ENCODE results near the gene CARHSP1.
"Not testable (repeated sequence)": the region's sequence is repeated elsewhere in the genome, so short reads cannot be mapped to it uniquely, and the experiment has no call there.

CARHSP1 gene

DNA sequence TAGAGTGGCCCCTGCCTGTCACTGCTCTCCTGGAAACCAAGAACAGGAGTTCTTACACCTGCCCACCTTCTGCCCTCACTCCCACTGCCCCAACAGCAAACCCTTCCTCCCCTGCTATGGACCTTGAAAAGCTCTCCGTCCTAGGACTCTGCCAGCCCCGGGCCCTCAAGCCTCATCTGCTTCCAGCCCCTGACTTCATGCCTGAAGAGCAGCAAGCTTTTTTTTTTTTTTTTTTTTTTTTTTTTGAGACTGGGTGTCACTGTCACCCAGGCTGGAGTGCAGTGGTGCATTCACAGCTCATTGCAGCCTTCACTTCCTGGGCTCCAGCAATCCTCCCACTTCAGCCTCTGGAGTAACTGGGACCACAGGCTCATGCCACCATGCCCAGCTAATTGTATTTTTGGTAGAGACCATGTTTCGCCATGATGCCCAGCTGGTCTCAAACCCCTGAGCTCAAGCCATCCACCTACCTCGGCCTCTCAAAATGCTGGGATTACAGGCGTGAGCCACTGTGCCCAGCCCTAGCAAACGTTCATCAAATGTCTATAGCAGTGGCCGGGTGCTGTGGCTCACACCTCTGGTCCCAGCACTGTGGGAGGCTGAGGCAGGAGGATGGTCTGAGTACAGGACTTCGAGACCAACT lies 16.9 kb downstream of the CARHSP1 start:
- Histone ChIP-seq H3K27ac (ENCODE audit: low read depth, low read length) (no peak overlapping the region), H3K9ac (ENCODE audit: low read depth, low read length) (no peak overlapping the region), H3K9me3 (ENCODE audit: control insufficient read depth, insufficient read depth, low read length) (no peaks in the 10 kb centered on the region), H3K4me1 (ENCODE audit: control insufficient read depth, insufficient read depth, low read length) (peaks cover 7% of the 10 kb centered on the region; the same call in 1 of the 2 replicates), H3K4me3 (ENCODE audit: low read depth, low read length) (no peak overlapping the region), H3K36me3 (ENCODE audit: control insufficient read depth, insufficient read depth, low read length) (peaks cover 91% of the 10 kb centered on the region), H3K27me3 (ENCODE audit: control insufficient read depth, insufficient read depth, low read length) (no peaks in the 10 kb centered on the region)

DNA sequence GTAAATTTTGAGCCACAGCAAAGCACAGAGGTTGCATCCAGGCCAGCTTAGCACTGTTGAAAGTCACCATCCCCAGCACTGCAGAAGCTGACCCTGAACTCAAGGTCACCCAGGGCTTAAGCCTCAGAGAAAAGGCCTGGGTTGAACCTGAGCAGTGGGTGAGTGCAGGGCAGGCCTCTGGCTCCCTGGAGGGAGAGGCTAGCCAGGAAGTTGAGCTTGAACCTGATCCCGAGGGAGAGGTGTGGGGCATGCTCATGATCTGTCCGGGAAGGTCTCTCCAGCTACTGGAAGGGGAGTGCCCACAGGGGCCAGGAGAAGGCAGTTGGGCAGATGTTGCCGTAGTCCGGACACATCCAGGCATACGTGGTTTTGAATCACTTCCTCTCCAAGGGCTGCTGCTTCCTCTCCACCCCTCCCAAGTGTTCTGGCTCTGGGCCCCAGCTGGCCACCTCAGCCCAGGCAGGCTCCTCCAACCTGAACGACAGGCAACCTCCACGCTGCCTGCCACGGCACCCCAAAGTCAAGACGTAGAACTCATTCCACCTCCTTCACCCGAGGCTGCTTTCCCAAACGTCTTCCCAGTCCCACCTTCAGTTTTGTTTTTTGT lies 18.4 kb downstream of the CARHSP1 start:
- Histone ChIP-seq H3K4me1 (ENCODE audit: control insufficient read depth, insufficient read depth, low read length) (peaks cover 7% of the 10 kb centered on the region; the same call in 1 of the 2 replicates), H3K9ac (ENCODE audit: low read depth, low read length) (no peak overlapping the region), H3K36me3 (ENCODE audit: control insufficient read depth, insufficient read depth, low read length) (peaks cover 82% of the 10 kb centered on the region), H3K27me3 (ENCODE audit: control insufficient read depth, insufficient read depth, low read length) (no peaks in the 10 kb centered on the region), H3K9me3 (ENCODE audit: control insufficient read depth, insufficient read depth, low read length) (no peaks in the 10 kb centered on the region), H3K4me3 (ENCODE audit: low read depth, low read length) (no peak overlapping the region), H3K27ac (ENCODE audit: low read depth, low read length) (no peak overlapping the region)

DNA sequence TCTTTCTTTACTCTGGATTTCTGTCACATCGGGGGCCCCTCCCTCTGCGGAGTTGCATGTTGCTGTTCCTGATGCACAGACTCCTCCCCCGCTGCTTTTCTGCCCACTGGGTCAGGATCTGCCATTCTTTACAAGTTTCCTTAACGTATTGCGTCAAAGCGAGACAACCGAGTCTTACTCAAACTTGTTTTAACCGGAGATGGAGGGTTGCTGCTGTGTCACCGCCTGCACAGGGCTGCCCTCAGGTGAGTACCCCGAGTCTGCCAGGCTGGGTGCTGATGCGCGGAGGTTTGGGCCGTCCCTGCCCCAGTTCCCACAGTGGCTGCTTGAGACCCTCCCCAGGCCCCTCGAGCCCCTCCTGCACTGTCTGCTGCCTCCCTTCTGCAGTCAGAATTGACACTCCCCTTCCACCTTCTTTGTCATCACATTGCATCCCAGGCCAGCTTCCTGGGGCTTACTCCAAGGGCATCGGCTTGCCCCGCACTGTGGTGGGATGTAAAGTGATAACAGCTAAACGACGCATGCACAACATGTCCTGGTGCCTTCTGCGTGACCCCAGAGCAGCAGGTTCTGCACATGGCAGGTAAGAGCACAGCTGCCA lies 19.3 kb downstream of the CARHSP1 start:
- Histone ChIP-seq H3K36me3 (ENCODE audit: control insufficient read depth, insufficient read depth, low read length) (peaks cover 73% of the 10 kb centered on the region), H3K4me1 (ENCODE audit: control insufficient read depth, insufficient read depth, low read length) (peaks cover 7% of the 10 kb centered on the region; the same call in 1 of the 2 replicates), H3K27ac (ENCODE audit: low read depth, low read length) (peak overlapping the region; percentile 24), H3K9ac (ENCODE audit: low read depth, low read length) (no peak overlapping the region), H3K27me3 (ENCODE audit: control insufficient read depth, insufficient read depth, low read length) (no peaks in the 10 kb centered on the region), H3K9me3 (ENCODE audit: control insufficient read depth, insufficient read depth, low read length) (no peaks in the 10 kb centered on the region), H3K4me3 (ENCODE audit: low read depth, low read length) (no peak overlapping the region)

DNA sequence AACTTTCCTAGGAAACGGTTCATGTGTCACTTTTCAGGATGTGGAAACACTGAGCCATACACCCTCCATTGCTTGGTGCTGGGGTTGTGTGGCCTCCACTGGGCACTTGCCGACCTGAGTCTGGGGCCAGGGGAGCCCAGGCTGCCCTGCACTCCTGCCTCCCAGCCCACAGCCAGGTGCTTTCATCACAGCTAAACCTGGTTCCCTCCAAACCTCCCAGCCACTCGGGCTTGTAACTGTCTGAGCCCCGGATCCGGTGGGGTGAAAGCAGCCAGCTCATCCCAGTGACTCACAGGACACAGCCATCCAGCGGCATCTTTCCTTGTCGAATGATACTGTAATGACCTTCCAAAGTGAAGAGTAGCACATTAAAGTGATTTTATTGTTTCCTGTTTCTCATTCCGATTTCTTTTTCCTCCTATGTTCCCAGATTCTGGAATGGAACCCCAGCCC lies 19.8 kb downstream of the CARHSP1 start:
- Histone ChIP-seq H3K4me1 (ENCODE audit: control insufficient read depth, insufficient read depth, low read length) (peaks cover 7% of the 10 kb centered on the region; the same call in 1 of the 2 replicates), H3K36me3 (ENCODE audit: control insufficient read depth, insufficient read depth, low read length) (peaks cover 67% of the 10 kb centered on the region), H3K9ac (ENCODE audit: low read depth, low read length) (no peak overlapping the region)

DNA sequence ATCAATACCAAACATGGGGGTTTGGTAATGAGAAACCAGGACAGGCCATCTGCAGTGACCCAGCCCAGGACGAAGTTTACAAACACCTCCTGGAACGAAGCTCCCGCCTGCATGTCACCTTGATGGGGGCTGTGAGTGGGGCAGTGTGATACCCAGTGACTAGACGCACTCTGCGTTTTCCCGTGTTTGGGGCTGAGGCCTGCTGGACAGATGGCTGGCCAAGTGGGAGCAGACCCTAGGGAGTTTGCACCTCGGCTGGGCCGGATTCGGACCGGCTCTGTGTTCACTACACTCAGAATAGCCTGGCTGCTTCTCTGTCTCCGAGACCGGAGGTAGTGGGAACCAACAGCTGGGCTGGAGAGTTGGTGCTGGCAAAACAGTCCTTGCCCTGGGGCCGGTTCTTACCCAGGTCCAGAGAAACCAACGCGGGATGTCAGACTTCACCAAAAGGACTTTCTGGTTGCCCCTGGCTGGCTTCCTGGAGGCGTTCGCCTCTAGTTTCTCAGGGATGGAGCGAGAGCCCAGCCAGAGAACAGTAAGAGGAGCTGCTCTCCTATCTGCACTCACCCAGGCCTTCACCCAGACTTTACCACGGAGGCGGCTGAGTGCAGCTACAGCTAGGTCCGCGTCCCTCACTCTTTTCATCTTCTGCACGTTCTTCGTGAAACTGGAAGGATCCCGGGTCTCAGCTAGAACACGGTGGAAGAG lies 20.4 kb downstream of the CARHSP1 start:
- peaks cover 62% of the 10 kb centered on the region for H3K36me3 ChIP-seq (ENCODE audit: control insufficient read depth, insufficient read depth, low read length)
- no peak overlapping the region for H3K4me3 ChIP-seq (ENCODE audit: low read depth, low read length)
- H3K9me3 ChIP-seq (ENCODE audit: control insufficient read depth, insufficient read depth, low read length) = no peaks in the 10 kb centered on the region
- peak overlapping the region; percentile 48 for H3K27ac ChIP-seq (ENCODE audit: low read depth, low read length)
- peaks cover 4% of the 10 kb centered on the region; the same call in 1 of the 2 replicates for H3K4me1 ChIP-seq (ENCODE audit: control insufficient read depth, insufficient read depth, low read length)
- no peak overlapping the region for H3K9ac ChIP-seq (ENCODE audit: low read depth, low read length)
- H3K27me3 ChIP-seq (ENCODE audit: control insufficient read depth, insufficient read depth, low read length) = no peaks in the 10 kb centered on the region

More for the DNA sequence above, 19.8 kb downstream of the CARHSP1 start:
- no peaks in the 10 kb centered on the region for H3K9me3 ChIP-seq (ENCODE audit: control insufficient read depth, insufficient read depth, low read length)
- peak overlapping the region; percentile 48 for H3K27ac ChIP-seq (ENCODE audit: low read depth, low read length)
- H3K27me3 ChIP-seq (ENCODE audit: control insufficient read depth, insufficient read depth, low read length) = no peaks in the 10 kb centered on the region
- no peak overlapping the region for H3K4me3 ChIP-seq (ENCODE audit: low read depth, low read length)

DNA sequence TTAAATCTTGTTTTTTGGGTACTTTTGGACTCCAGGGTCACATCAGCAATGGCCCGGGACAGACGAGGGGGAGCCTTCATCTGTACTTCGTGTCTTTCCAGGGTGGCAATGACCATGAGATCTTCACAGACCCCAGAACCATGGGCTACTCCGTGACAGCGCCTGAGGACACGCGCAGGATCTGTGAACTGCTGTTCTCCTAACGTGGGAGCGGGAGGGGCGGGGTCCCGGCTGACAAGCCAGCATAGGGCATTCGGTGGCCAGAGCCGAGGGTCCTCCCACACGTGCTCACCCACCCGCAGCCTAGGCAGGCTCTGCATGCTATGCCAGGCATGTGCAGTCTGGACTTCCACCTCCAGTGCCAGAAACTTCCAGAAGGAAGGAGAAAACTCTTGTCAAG lies 21.2 kb downstream of the CARHSP1 start:
- Histone ChIP-seq H3K27me3 (ENCODE audit: control insufficient read depth, insufficient read depth, low read length) (no peaks in the 10 kb centered on the region), H3K27ac (ENCODE audit: low read depth, low read length) (no peak overlapping the region), H3K9me3 (ENCODE audit: control insufficient read depth, insufficient read depth, low read length) (no peaks in the 10 kb centered on the region), H3K4me1 (ENCODE audit: control insufficient read depth, insufficient read depth, low read length) (peaks cover 3% of the 10 kb centered on the region; the same call in 1 of the 2 replicates), H3K4me3 (ENCODE audit: low read depth, low read length) (no peak overlapping the region), H3K36me3 (ENCODE audit: control insufficient read depth, insufficient read depth, low read length) (peaks cover 55% of the 10 kb centered on the region), H3K9ac (ENCODE audit: low read depth, low read length) (no peak overlapping the region)

DNA sequence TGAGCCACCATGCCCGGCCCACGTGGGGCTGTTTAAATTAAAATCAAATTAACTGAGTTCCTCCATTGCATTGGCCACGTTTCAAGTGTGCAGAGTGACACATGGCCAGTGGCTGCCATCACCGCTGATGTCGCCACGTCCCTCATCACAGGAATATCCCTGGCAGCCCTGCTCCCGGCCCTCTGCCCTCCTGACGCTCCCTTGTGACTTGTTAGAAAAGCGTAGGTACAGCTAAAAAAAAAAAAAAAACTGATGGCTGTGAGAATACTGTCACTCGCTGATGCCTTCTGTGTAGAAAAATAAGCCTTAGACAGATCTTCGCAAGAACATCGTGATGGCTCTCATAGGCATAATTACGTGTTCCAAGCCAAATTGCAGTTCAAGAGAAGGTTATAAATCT lies 21.7 kb downstream of the CARHSP1 start:
- Histone ChIP-seq H3K4me1 (ENCODE audit: control insufficient read depth, insufficient read depth, low read length) (peaks cover 3% of the 10 kb centered on the region; the same call in 1 of the 2 replicates), H3K36me3 (ENCODE audit: control insufficient read depth, insufficient read depth, low read length) (peaks cover 50% of the 10 kb centered on the region), H3K27ac (ENCODE audit: low read depth, low read length) (no peak overlapping the region)

DNA sequence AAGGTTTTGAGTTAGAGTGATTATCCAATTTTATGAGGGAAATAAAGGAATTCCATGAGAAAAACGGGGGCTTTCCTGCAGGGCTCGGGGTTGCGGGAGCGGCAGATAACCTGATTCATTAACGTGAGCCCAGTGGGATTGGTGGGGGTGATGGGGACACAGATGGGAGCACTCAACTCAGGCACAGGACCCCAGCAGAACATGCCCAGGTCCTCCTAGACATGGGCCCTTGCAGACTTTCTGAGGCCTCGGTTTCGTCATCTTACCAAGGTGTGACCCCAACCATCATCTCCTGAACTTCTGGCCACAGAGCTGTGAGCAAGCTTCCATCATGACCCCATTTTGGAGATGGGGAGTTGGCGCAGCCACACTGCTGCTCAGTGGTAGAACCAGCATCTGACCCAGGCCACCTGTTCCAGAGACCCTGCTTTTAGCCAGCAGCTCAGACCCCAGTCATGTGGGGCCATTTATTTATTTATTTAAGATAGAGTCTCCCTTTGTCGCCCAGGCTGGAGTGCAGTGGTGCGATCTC lies 22.3 kb downstream of the CARHSP1 start:
- H3K36me3 ChIP-seq (ENCODE audit: control insufficient read depth, insufficient read depth, low read length) = peaks cover 43% of the 10 kb centered on the region
- peaks cover 3% of the 10 kb centered on the region; the same call in 1 of the 2 replicates for H3K4me1 ChIP-seq (ENCODE audit: control insufficient read depth, insufficient read depth, low read length)
- H3K9ac ChIP-seq (ENCODE audit: low read depth, low read length) = no peak overlapping the region
- H3K9me3 ChIP-seq (ENCODE audit: control insufficient read depth, insufficient read depth, low read length) = no peaks in the 10 kb centered on the region
- H3K27ac ChIP-seq (ENCODE audit: low read depth, low read length) = no peak overlapping the region
- no peaks in the 10 kb centered on the region for H3K27me3 ChIP-seq (ENCODE audit: control insufficient read depth, insufficient read depth, low read length)
- H3K4me3 ChIP-seq (ENCODE audit: low read depth, low read length) = no peak overlapping the region

More for the DNA sequence above, 21.7 kb downstream of the CARHSP1 start:
- Histone ChIP-seq H3K4me3 (ENCODE audit: low read depth, low read length) (no peak overlapping the region), H3K9me3 (ENCODE audit: control insufficient read depth, insufficient read depth, low read length) (no peaks in the 10 kb centered on the region), H3K27me3 (ENCODE audit: control insufficient read depth, insufficient read depth, low read length) (no peaks in the 10 kb centered on the region), H3K9ac (ENCODE audit: low read depth, low read length) (no peak overlapping the region)

DNA sequence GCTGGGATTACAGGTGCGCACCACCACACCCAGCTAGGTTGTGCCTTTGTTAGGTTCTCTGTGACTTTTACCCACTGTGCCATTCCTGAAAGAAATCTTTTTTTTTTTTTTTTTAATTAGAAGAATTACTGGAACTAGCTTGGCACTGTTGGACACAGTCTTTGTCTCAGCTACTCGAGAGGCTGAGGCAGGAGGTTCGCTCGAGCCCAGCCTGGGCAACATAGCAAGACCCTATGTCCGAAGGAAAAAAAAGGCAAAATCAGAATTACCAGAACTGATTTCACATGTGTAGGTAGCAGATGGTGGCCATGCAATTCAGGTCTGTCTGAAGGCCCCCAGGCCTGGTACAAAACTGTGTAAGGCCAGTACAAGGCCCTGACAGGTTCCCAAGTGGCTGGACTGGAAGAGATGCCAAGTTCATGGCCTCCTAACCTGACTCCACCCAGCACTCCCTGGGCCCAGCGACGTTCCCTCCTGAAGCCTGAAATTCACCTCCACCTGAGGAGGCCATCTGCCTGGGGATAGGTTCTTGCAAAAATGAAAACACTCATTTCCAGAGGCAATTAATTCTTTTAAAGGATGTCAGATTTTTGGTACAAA lies 23.0 kb downstream of the CARHSP1 start:
- peaks cover 3% of the 10 kb centered on the region; the same call in 1 of the 2 replicates for H3K4me1 ChIP-seq (ENCODE audit: control insufficient read depth, insufficient read depth, low read length)
- no peaks in the 10 kb centered on the region for H3K27me3 ChIP-seq (ENCODE audit: control insufficient read depth, insufficient read depth, low read length)
- H3K36me3 ChIP-seq (ENCODE audit: control insufficient read depth, insufficient read depth, low read length) = peaks cover 41% of the 10 kb centered on the region

DNA sequence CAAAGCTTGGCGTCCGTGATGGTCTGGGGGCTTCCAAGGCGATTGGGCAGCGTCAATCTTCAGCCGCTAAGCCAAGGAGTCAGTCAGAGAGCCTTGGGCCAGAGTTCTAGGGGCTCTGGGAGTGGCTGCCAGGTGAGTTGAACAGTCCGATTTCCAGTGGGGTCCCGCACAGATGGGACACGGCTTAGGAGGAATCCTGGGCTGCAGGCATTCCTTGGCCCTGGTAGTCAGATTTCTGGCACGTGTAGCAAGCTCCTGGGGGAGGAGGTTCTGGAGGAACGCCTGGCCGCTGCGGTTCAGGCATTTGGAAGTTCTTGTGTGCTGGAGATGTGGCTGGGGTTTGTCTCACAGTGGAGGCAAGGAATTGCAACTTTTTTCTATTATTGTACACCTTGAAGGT lies 25.5 kb downstream of the CARHSP1 start:
- not testable (repeated sequence) for H3K27ac ChIP-seq (ENCODE audit: low read depth, low read length); H3K27me3 ChIP-seq (ENCODE audit: control insufficient read depth, insufficient read depth, low read length); H3K9ac ChIP-seq (ENCODE audit: low read depth, low read length); H3K9me3 ChIP-seq (ENCODE audit: control insufficient read depth, insufficient read depth, low read length); H3K4me1 ChIP-seq (ENCODE audit: control insufficient read depth, insufficient read depth, low read length); H3K4me3 ChIP-seq (ENCODE audit: low read depth, low read length)
- H3K36me3 ChIP-seq (ENCODE audit: control insufficient read depth, insufficient read depth, low read length) = peaks cover 18% of the 10 kb centered on the region; the same call in 1 of the 2 replicates

More for the DNA sequence above, 23.0 kb downstream of the CARHSP1 start:
- no peak overlapping the region for H3K27ac ChIP-seq (ENCODE audit: low read depth, low read length)
- no peak overlapping the region for H3K4me3 ChIP-seq (ENCODE audit: low read depth, low read length)
- no peak overlapping the region for H3K9ac ChIP-seq (ENCODE audit: low read depth, low read length)
- H3K9me3 ChIP-seq (ENCODE audit: control insufficient read depth, insufficient read depth, low read length) = no peaks in the 10 kb centered on the region
